Measurements from ENCODE around the gene CHN1. TPM values are rescaled to one million over a fixed set of nuclear protein-coding genes. Genes with fewer than 3 reads are reported as not detected.

CHN1 gene
- polyA plus RNA-seq, 1 of the 3 experiments (the other 2 are of a cell fraction) = 31.6 TPM

DNA sequence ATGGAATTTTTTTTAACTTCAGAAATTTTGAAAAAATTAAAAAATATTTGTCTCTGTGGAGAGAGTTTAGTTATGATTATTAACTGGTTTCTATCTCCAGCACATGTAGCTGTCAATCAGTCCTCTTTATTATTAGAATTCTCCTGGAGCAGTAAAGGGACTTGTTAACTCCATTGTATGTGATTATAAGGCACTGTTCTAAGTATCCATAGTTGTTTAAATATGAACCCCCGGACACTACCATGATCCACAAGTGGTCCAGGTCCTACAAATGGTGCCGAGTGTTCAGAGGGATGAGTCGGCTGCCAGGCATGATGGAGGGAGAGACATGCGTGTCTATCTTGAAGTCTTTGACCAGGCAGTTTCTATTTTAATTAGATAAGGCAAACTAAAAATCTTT lies 241.4 kb downstream of the CHN1 start:
- TF ChIP-seq MEF2A (IDR thresholded peaks at IDR 0.05; ENCODE audit: borderline replicate concordance, low read depth) (no peak), NFIC (IDR thresholded peaks at IDR 0.05; ENCODE audit: borderline replicate concordance) (no peak)
- Histone ChIP-seq H3K9ac (no peak overlapping the region), H3K27me3 (ENCODE audit: insufficient read depth) (no peaks in the 10 kb centered on the region), H3K9me2 (no peaks in the 10 kb centered on the region), H2AFZ (ENCODE audit: low read depth) (no peak overlapping the region), H3K79me2 (ENCODE audit: insufficient read depth) (no peaks in the 10 kb centered on the region), H3K27ac (ENCODE audit: low read depth in 2 of 2, low read length in 1 of 2) (no peak overlapping the region), H3K36me3 (replicated peaks in 1 of 2; ENCODE audit: control insufficient read depth in 1 of 2, insufficient read depth in 2 of 2, low read length in 1 of 2) (no peaks in the 10 kb centered on the region), H3K4me3 (ENCODE audit: low read depth in 2 of 2, low read length in 1 of 2) (no peak overlapping the region), H3K4me1 (ENCODE audit: control insufficient read depth in 1 of 2, insufficient read depth in 2 of 2, low read depth in 1 of 2, low read length in 1 of 2) (peaks cover 0 to 10% of the 10 kb centered on the region in 2 experiments; a peak in 2 of 4 replicates), H3F3A (replicated peaks; ENCODE audit: insufficient read depth) (no peaks in the 10 kb centered on the region), H3K4me2 (no peak overlapping the region), H4K20me1 (ENCODE audit: insufficient read depth) (no peaks in the 10 kb centered on the region), H3K9me3 (no peaks in the 10 kb centered on the region)
- ChIA-PET CTCF (interaction anchor here (0.9 to 5.4 kb wide), 10 partner anchors 8 to 518 kb away, joined by 3 to 40 read pairs (median 4); no protein-coding TSS in a partner anchor), POLR2A (no interaction called here)
- whole genome bisulfite sequencing (ENCODE audit: low lambda C conversion rate) = 89% methylated on average over 4 of the region's 4 CpGs
- no peak for DNase-seq

DNA sequence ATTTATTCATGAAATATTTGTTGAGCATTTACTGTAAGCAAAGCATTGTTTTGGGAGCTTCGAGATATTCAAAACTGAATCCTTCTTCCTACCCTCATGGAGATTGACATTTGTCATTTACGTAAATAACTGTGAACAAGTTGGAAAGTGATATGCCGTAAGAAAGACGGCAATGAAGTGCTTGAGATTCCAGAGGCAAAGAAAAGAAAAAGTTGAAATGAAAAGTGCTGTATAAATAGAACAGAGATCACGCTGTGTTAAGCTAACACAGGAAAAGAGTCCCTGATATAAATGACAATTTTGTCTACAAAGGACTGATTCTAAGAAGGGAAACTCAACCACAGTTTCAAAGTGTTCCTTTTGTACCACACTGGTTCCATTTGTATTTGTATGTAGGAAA lies 242.7 kb downstream of the CHN1 start:
- no peaks in the 10 kb centered on the region for H3K36me3 ChIP-seq (replicated peaks in 1 of 2; ENCODE audit: control insufficient read depth in 1 of 2, insufficient read depth in 2 of 2, low read length in 1 of 2)
- H4K20me1 ChIP-seq (ENCODE audit: insufficient read depth) = no peaks in the 10 kb centered on the region
- H3K27me3 ChIP-seq (ENCODE audit: insufficient read depth) = no peaks in the 10 kb centered on the region
- no peak for DNase-seq
- H3F3A ChIP-seq (replicated peaks; ENCODE audit: insufficient read depth) = no peaks in the 10 kb centered on the region
- POLR2A ChIA-PET = no interaction called here
- no peak overlapping the region for H3K4me2 ChIP-seq
- H3K9me2 ChIP-seq = no peaks in the 10 kb centered on the region
- peaks cover 0 to 10% of the 10 kb centered on the region in 2 experiments; a peak in 2 of 4 replicates for H3K4me1 ChIP-seq (ENCODE audit: control insufficient read depth in 1 of 2, insufficient read depth in 2 of 2, low read depth in 1 of 2, low read length in 1 of 2)
- no peak overlapping the region for H2AFZ ChIP-seq (ENCODE audit: low read depth)
- WGBS (ENCODE audit: low lambda C conversion rate) = 94% methylated on average over 5 of the region's 5 CpGs
- H3K79me2 ChIP-seq (ENCODE audit: insufficient read depth) = no peaks in the 10 kb centered on the region
- H3K9ac ChIP-seq = no peak overlapping the region
- CTCF ChIA-PET = interaction anchor here (0.8 to 5.4 kb wide), 8 partner anchors 10 to 520 kb away, joined by 3 to 40 read pairs (median 4); no protein-coding TSS in a partner anchor
- H3K9me3 ChIP-seq = no peaks in the 10 kb centered on the region
- H3K4me3 ChIP-seq (ENCODE audit: low read depth in 2 of 2, low read length in 1 of 2) = no peak overlapping the region
- H3K27ac ChIP-seq (ENCODE audit: low read depth in 2 of 2, low read length in 1 of 2) = no peak overlapping the region
- no peak for TF ChIP-seq RFX5 (IDR thresholded peaks at IDR 0.05; ENCODE audit: low read length)
- no peak for TF ChIP-seq ELF1 (IDR thresholded peaks at IDR 0.05)
- TF ChIP-seq, protein P1, sequence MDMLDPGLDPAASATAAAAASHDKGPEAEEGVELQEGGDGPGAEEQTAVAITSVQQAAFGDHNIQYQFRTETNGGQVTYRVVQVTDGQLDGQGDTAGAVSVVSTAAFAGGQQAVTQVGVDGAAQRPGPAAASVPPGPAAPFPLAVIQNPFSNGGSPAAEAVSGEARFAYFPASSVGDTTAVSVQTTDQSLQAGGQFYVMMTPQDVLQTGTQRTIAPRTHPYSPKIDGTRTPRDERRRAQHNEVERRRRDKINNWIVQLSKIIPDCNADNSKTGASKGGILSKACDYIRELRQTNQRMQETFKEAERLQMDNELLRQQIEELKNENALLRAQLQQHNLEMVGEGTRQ (IDR thresholded peaks at IDR 0.05; ENCODE audit: borderline replicate concordance, low read depth, low read length) = no peak
- TF ChIP-seq, protein P2, sequence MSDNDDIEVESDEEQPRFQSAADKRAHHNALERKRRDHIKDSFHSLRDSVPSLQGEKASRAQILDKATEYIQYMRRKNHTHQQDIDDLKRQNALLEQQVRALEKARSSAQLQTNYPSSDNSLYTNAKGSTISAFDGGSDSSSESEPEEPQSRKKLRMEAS (IDR thresholded peaks at IDR 0.05; ENCODE audit: low read depth) = no peak
- TF ChIP-seq RCOR1 (IDR thresholded peaks at IDR 0.05; ENCODE audit: low read length) = no peak
- TF ChIP-seq RAD21 (IDR thresholded peaks at IDR 0.05; ENCODE audit: low read length) = no peak
- TF ChIP-seq GABPA (IDR thresholded peaks at IDR 0.05; ENCODE audit: low read depth) = no peak
- TF ChIP-seq, protein P3, sequence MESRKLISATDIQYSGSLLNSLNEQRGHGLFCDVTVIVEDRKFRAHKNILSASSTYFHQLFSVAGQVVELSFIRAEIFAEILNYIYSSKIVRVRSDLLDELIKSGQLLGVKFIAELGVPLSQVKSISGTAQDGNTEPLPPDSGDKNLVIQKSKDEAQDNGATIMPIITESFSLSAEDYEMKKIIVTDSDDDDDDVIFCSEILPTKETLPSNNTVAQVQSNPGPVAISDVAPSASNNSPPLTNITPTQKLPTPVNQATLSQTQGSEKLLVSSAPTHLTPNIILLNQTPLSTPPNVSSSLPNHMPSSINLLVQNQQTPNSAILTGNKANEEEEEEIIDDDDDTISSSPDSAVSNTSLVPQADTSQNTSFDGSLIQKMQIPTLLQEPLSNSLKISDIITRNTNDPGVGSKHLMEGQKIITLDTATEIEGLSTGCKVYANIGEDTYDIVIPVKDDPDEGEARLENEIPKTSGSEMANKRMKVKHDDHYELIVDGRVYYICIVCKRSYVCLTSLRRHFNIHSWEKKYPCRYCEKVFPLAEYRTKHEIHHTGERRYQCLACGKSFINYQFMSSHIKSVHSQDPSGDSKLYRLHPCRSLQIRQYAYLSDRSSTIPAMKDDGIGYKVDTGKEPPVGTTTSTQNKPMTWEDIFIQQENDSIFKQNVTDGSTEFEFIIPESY (IDR thresholded peaks at IDR 0.05; ENCODE audit: borderline replicate concordance, low read depth) = no peak
- TF ChIP-seq NFIC (IDR thresholded peaks at IDR 0.05; ENCODE audit: borderline replicate concordance) = no peak
- TF ChIP-seq, protein P4, sequence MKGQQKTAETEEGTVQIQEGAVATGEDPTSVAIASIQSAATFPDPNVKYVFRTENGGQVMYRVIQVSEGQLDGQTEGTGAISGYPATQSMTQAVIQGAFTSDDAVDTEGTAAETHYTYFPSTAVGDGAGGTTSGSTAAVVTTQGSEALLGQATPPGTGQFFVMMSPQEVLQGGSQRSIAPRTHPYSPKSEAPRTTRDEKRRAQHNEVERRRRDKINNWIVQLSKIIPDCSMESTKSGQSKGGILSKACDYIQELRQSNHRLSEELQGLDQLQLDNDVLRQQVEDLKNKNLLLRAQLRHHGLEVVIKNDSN (IDR thresholded peaks at IDR 0.05; ENCODE audit: borderline replicate concordance, low read depth) = no peak
- no peak for TF ChIP-seq GATA2 (CRISPR knock-in tag; IDR thresholded peaks at IDR 0.05)
- TF ChIP-seq SMC3 (IDR thresholded peaks at IDR 0.05; ENCODE audit: low read depth, low read length) = no peak
- TF ChIP-seq FOSL2 (IDR thresholded peaks at IDR 0.05; ENCODE audit: borderline replicate concordance, low read depth) = no peak
- TF ChIP-seq, protein P5, sequence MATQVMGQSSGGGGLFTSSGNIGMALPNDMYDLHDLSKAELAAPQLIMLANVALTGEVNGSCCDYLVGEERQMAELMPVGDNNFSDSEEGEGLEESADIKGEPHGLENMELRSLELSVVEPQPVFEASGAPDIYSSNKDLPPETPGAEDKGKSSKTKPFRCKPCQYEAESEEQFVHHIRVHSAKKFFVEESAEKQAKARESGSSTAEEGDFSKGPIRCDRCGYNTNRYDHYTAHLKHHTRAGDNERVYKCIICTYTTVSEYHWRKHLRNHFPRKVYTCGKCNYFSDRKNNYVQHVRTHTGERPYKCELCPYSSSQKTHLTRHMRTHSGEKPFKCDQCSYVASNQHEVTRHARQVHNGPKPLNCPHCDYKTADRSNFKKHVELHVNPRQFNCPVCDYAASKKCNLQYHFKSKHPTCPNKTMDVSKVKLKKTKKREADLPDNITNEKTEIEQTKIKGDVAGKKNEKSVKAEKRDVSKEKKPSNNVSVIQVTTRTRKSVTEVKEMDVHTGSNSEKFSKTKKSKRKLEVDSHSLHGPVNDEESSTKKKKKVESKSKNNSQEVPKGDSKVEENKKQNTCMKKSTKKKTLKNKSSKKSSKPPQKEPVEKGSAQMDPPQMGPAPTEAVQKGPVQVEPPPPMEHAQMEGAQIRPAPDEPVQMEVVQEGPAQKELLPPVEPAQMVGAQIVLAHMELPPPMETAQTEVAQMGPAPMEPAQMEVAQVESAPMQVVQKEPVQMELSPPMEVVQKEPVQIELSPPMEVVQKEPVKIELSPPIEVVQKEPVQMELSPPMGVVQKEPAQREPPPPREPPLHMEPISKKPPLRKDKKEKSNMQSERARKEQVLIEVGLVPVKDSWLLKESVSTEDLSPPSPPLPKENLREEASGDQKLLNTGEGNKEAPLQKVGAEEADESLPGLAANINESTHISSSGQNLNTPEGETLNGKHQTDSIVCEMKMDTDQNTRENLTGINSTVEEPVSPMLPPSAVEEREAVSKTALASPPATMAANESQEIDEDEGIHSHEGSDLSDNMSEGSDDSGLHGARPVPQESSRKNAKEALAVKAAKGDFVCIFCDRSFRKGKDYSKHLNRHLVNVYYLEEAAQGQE (IDR thresholded peaks at IDR 0.05; ENCODE audit: low read depth, low read length) = no peak
- TF ChIP-seq TAF1 (IDR thresholded peaks at IDR 0.05; ENCODE audit: borderline replicate concordance, low read depth, low read length) = no peak
- no peak for TF ChIP-seq SIN3A (IDR thresholded peaks at IDR 0.05; ENCODE audit: borderline replicate concordance, low read depth, low read length)
- no peak for TF ChIP-seq CHD2 (IDR thresholded peaks at IDR 0.05; ENCODE audit: low read length, partially characterized antibody)
- TF ChIP-seq, protein P6, sequence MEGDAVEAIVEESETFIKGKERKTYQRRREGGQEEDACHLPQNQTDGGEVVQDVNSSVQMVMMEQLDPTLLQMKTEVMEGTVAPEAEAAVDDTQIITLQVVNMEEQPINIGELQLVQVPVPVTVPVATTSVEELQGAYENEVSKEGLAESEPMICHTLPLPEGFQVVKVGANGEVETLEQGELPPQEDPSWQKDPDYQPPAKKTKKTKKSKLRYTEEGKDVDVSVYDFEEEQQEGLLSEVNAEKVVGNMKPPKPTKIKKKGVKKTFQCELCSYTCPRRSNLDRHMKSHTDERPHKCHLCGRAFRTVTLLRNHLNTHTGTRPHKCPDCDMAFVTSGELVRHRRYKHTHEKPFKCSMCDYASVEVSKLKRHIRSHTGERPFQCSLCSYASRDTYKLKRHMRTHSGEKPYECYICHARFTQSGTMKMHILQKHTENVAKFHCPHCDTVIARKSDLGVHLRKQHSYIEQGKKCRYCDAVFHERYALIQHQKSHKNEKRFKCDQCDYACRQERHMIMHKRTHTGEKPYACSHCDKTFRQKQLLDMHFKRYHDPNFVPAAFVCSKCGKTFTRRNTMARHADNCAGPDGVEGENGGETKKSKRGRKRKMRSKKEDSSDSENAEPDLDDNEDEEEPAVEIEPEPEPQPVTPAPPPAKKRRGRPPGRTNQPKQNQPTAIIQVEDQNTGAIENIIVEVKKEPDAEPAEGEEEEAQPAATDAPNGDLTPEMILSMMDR (IDR thresholded peaks at IDR 0.05) = no peak
